GM18502 (cell line): ENCODE results near the gene TRAF1.

ENCODE experiments used
- ATAC-seq: cut with Tn5 transposase; IDR thresholded peaks from one replicate; pipeline ENCODE4 v1.9.1; 2021; ENCODE audit warnings: mild to moderate bottlenecking; ENCODE audit not compliant: unreplicated experiment, poor library complexity

TRAF1 gene

DNA sequence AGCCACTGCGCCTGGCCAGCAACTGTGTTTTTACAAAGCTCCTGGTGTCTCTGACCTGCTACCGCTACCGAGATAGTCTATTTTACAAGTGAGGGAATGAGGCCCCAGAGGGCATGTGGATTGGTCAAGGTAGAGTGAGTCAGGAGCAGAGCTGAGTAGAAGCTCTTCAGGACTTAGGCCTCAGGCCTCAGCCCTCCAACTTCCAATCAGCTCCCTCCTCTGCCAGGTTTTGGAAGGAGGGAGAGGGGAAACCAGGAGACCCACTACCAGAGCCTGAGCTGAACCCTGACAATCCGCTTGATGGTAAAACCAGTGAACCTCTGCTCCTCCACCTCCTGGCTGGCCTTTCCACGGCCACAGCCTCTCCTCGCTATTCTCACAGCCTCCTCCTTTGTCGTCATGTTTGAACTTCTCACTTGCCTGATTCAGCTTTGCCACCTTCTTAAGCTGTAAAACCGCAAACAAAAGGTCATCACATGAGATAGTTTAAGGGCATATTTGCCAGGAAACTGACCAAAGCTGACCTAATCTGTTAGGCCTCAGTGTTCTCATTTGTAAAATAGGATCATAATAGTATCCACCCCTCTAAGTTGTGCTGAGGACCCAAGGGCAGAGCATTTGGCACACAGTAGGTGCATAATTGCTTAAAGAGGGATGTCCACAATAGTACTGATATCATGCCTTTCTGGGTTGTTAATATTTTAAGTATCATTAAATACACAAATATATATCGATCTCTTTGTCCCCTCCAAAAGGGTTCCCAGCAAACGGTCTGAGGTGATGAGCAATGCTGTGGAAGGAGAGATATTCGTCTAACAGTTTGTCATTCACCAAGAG lies 1.7 kb downstream of the TRAF1 start:
- ATAC-seq: no peak

DNA sequence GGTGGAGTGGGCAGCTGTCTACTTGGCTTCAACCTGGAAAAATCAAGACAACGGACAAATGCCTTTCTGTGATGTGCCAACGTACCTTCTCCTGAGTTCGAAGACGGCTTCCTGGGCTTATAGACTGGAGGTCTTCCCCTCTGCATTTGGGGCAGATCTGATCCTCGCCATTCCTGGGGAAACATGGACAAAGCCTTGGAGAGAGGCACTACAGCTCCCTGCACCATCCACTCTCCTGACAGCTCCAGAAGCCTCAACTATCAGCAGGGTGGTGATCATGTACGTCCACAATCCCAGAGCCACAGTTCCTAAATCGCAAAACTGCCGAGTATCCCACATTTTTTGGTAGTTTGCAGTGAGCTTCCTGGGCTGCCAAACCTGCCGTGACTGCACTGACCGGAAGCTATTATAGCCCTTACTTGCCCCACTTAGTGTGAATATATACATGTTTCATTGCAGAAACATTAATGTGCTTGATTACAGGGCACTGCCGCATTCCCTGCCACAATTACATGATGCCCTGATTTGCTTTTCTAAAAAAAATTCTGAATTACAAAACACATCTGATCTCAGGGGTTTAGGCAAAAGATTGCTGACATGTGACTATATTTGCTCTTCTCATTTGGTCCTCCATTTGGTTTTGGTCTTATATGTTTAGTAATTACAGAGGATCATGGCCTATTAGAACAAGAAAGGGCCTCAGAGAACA lies 2.8 kb downstream of the TRAF1 start:
- no peak for ATAC-seq

DNA sequence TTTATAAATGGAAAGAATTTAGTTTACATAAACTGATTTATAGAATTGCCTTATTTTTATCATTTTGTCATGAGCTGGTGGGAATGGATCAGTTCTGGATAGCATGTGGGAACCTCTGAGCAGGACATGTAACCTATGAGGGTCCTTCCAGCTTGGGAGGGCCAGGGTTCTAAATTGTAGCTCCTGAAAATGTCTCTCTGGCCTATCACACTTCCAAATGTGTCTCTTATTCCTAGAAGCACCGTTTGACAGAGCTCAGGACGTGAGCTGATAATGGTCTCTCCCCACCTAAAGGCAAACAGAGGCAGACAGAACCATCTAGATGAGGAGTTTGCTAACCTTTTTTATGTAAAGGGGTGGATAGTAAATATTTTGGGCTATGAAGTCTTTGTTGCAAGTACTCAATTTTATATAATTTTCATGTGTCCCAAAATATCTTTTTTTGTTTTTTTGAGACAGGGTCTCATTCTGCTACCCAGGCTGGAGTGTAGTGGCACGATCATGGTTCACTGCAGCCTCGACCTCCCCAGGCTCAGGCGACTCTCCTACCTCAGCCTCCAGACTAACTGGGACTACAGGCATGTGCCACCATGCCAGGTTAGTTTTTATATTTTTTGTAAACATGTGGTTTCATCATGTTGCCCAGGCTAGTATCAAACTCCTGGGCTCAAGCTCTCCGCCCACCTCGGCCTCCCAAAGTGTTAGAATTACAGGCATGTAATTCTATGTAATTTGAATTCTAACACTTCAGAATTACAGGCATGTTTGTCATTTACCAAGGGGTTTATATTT lies 4.0 kb downstream of the TRAF1 start:
- ATAC-seq: no peak

DNA sequence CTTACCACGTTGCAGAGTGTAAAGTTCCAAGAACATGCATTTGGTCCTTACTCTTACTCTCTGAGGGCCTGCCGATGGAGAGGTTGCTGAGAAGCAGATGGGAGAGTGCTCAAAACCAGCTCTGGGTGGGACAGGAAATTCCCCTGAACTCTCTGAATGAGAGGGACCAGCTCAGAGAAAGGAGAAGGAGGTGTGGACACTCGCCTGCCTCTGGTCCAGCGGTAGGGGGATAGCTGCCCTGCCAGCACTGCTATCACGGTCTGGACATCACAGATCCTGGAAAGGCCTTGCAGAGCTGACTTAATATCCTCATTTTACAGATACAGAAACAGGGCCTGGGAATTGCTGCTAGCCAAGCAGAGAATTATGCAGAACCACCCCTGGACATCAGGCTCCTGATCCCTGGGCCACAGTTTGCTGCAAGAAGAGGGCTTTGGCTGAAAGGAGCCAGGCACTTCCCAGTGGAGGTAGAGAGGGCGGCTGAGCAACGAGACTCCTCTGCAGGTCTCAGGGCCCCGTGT lies 4.9 kb downstream of the TRAF1 start:
- no peak for ATAC-seq

DNA sequence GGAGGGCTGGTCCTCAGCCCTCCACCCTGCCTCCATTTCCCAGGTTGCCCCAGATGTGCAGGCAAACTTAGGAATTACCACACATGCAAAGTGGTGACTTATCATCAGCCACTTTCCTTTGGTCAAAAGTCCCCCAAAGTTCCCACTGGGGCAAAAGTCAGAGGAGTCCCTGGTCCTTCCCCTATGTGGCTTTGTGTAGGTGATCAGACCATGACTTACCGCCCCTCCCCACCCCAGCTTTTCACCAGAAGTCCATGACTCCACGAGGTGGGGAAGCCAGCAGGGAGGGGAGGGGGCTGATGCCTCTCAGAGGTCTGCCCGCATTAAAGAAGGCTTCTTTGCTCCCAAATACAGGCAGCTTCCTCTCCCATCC lies 5.8 kb downstream of the TRAF1 start:
- peak; percentile 35 for ATAC-seq

DNA sequence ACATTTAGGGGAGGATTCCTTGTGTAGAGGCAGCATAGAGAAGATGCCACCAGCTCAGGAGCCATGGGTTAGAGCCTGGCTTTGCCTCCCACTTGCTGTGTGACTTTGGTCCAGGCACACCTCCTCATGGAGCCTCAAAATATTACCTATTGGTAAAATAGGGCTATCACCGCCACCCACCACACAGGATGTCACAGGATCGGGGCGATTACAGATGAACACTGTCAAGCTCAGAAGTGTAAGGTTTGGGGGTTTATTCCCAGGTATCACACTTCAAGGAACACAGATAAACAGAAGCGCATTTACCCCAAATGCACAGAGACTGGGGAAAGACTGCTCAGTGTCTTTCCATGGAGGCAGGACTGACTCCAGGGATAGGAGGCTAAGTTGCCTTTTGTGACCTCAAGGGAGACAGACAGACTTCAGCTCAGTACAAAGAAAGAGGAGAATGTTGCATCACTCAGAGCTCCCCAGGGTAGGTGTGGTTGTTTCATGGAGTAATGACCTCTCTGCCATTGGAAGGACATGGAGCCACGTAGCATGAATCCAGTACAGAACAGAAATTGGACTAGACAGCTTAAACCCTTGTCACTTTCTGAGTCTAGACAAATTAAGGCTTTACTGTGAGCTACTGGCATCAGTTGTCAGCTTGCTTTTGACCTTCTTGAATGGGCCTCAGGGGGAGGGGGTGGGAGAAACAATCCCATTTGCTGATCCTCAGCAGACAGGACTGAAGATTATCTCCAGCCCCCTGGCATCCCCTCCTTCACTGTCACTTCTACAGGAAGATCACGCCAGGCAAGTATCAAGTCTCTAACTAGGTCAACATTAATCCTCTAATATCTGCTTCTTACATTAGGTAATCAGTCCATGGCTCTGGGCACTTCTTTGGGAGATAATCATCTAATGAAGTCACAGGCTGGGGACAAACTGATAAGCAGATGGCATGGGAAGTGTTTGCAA lies 6.5 kb downstream of the TRAF1 start:
- no peak for ATAC-seq

DNA sequence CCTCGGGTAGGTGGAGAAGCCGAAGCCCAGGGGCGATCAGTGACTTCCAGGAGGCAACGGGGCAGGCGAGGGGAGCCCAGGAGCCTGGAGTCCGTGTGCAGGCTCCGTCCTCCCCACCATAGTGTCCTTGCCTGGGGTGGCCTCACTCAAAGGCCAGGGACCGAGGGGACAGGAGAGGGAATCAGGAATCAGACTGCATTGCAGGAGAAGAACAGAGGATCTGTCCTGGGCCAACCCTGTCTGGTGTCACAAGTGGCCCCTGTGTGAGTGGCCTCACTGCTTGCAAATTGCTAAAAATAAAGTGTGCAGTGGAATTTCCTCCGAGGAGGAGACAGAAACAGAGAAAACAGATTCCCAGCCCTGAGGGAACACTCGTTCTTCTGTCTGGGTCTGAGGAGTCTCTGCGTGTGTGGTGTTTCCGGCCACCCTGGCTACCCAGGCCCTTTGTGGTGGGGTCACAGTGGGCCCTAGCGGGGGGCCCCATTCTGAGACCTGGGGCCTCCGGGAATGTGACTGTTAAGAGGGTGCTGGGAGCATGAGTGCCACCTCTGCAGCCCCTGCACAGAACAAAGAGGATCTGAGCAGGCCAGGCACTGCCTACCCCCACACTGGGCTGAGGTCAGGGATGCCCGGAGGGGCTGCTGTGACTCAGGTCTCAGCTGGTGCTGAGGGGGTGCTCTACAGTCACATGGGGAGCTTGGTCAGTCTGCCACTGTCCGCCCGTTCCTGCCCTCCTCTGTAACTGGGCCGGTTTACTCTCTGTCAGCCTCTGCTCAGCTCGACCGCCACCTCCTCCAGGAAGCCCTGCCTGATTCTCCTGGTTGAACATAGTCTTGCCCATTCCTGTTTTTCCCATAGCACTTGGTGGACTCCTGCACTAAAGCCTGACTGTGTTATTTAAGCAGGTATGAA lies 7.4 kb downstream of the TRAF1 start:
- no peak for ATAC-seq

DNA sequence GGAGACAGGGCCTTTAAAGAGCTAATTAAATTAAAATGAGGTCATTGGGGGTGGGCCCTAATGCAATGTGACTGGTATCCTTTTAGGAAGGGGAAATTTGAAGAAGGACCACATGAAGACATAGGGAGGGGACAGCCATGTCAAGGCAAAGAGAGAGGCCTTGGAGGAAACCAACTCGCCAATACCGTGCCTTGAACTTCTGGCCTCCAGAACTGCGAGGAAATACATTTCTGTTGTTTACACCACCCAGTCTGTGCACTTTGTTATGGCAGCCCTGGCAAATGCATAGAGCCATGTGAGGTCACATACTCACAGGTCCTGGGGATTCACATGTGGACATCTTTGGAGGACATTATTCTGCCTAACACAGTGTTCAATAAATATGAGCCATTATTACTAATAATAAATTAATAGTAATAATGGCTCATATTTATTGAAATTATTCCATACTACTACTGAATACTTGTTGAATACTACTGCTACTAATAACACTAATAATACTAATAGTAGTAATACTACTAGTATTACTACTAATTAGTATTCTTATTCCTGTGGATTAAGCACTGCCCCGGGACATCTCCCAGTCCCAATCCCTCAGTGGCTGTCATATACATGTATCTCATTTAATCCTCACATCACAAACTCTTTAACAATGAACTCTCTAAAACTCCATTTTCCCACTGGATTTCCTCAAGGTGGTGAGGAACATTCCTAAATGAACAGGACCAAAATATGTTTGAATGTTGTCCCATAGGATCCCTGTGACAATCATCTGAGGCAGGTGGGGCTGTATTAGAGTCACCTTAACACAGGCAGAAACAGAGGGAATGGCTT lies 8.4 kb downstream of the TRAF1 start:
- ATAC-seq: no peak

DNA sequence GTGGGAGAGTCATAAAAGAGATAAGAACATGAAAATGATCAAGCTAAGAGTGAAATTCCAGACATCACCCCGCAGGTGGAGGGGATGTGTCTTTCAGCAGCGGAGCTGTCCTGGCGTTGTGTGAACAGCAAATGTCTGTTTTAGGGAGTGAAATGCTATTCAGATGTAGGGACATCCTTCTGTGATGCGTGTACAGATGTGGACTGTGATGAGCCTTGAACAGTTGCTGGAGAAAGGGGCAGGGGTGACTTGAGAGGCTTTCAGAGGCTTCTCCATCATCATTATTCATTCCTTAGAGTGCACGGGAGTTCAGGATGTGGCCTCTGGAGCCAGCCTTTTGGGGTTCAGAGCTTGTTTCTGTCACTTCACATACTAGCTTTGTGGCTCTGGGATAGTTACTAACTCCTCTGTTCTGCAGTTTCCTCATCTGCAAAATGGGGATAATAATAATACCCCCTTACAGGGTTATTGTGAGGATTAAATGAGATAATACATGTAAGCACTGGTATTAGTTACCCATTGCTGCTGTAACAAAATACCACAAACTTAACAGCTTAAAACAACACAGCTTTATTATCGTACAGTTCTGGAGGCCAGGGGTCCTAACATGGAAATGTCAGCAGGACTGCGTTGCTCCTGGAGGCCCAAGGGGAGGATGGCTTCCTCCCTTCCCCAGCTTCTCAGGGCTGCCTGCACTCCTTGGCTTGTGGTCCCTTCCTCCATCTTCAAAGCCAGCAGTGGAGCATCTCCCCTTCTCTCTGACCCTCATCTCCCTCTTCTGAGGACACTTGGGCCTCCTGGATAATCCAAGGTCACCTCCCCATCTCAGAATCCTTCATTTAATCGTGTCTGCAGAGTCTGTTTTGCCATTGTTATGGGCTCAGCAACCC lies 9.4 kb downstream of the TRAF1 start:
- no peak for ATAC-seq

DNA sequence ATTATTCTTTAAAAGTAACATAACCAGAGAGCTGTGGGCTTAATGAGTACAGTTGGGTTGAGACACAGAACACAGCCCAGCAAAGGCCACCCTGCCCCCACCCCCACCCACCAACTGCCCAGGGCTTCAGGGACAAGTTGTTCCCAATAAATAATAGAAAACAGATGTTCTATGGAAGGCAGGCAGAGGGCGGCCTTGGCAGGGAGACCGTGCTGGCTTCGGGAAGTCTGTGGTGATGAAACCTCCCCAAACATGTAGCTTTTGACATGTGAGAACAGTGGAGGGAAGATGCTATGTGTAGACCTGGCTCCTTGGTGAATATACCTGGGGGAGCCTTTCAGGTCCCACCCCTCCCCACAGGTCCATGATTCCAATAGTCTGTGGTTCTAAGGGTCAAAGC lies 10.0 kb downstream of the TRAF1 start:
- no peak for ATAC-seq

DNA sequence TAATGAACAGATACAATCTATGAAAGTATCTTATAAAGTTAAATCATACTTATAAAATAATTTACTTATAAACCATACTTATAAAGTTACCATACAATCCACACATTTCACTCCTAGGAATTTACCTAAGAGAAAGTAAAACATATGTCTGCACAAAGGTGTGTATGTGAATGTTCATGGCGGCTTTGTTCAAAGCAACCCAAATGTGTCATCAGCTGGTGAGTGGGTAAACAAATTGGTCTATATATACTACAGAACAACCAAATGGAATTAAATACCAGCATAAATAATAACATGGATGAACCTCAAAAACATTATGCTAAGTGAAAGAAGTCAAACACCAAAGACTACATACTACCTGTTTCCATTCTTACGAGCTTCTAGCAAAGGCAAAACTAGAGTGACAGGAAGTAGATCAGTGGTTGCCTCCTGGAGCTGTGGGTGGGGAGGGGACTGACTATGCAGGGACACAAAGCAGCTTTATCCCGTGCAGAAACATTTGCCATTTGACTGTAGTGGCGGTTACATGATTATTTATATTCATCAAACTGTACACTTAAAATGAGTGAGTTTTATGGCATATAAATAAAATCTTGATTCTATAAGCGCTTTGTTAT lies 10.6 kb downstream of the TRAF1 start:
- no peak for ATAC-seq

DNA sequence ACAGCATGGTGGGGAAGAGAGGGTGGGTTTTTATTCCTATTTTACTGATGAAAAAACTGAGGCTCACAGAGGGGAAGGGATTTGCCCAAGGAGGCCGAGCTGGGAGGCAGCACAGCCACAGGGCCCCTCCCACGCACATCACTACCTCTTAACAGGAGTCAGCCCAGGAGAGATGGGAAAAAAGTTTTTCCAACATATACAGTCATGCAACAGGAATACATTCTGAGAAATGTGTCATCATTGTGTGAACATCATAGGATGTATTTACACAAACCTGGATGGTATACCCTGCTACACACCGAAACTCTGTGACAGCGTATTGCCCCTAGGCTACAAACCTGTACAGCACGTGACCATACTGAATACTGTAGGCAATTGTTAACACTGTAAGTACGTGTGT lies 11.6 kb downstream of the TRAF1 start:
- no peak for ATAC-seq

DNA sequence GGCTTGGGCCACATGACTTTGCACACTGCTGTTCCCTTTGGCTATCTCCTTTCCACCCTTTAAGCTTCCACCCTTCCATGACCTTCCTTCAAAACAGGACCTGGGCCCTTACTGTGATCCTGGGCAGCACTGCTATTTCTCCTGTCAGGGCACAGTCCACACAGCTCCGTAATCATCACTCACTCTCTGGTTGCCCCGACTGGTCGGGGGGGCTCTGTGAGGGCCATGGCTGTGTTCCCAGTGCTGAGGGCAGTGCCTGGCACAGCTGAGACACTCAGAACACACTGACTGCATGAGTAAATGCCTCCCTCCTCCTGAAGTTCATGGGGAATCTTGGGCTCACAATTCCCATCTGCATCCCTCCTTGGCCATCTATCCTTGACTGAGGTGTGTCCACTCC lies 12.2 kb downstream of the TRAF1 start:
- ATAC-seq: no peak

DNA sequence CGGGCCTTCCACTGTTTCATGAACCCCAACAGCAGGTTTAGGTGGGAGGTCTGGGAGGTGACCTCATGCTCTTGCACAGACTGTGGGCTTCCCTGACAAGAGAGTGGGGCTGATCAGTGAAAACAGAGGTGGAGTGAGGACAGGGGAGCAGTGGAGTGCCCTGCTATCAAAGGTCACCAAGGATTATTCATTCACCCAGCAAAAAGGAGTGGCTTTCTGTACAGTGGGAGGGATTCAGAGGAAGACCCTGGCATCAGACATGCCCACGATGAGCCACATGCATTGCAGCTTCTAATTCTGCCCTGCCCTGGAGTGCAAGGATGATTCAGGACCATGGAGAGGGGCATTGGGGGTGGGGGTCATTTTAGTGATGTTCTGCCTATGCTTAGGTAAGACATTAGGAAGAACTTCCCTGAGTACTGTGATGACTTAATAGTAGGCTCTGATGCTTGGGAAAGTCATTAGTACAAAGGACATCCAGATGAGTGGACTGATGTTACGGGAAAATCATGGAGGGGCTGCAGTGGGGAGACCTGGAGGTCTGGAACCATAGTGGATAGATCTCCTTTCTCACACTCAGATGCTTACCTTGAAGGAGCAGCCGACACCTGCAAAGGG lies 12.8 kb downstream of the TRAF1 start:
- no peak for ATAC-seq

DNA sequence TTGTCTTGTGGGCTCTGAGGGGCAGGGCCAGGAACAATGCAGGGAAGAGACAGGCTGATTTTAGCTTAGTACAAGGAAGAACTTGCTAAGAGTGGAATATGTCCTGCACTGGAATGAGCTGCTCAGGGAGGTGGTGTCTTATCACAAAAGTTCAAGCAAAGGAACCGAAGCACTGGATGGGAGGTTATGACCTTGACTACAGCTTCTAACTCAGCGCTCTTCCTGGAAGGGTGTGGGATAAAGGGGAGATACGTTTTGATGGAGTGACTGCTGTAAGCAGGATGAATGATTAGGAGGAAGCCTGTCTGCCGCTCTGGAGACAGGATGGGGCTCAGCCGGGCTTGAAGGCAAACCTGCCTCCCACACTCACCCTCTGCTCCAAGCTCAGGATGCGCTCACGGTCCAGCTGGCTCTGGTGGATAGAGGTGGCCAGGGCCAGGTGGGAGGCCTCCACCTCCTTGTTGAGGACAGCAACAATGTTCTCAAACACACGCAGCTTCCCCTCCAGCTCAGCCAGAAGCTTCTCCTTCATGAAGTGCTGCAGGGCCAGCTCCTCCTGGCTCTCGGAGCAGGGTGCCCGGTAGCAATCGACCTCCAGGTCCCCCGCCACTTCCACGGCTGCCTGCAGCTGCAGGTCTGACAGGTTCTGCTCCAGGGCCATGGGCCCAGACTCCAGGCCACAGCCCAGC lies 13.5 kb downstream of the TRAF1 start:
- no peak for ATAC-seq
